HG03558 (cell line): ENCODE data around the gene CTU2.
A peak's percentile ranks its signal among the peaks of the same experiment; 100 is the strongest.

Source experiments
- ATAC-seq: cut with Tn5 transposase; IDR thresholded peaks from one replicate; pipeline ENCODE4 v1.9.1; 2021; ENCODE audit warnings: moderate number of reproducible peaks; ENCODE audit not compliant: unreplicated experiment; ENCODE audit errors: extremely low read depth

CTU2 gene

GRCh38 chr16:88681084-88681680 is 25.1 kb upstream of the CTU2 start:
- no peak for ATAC-seq

- no peak for ATAC-seq
These were observed 24.4 kb upstream of the CTU2 start for GRCh38 chr16:88681709-88682451.

- no peak for ATAC-seq
These were observed 21.6 kb upstream of the CTU2 start for GRCh38 chr16:88684569-88685155.

GRCh38 chr16:88685156-88686061 is 20.9 kb upstream of the CTU2 start:
- ATAC-seq, result no peak

GRCh38 chr16:88686062-88686438 is 20.3 kb upstream of the CTU2 start:
- ATAC-seq, result peak; percentile 6

GRCh38 chr16:88686439-88687253 is 19.7 kb upstream of the CTU2 start, which contains the start of gene SNAI3:
Gene SNAI3, minus strand, starts transcription at chr16:88686507. Its CDS starts 101 bp downstream, at chr16:88686406.
- ATAC-seq, result peak; percentile 47

- no peak for ATAC-seq
These were observed 19.1 kb upstream of the CTU2 start for GRCh38 chr16:88687254-88687576.

GRCh38 chr16:88687676-88688012 is 18.7 kb upstream of the CTU2 start:
- no peak for ATAC-seq

GRCh38 chr16:88688013-88688778 is 18.1 kb upstream of the CTU2 start:
- ATAC-seq, result no peak

GRCh38 chr16:88690341-88691128 is 15.8 kb upstream of the CTU2 start:
- no peak for ATAC-seq

- no peak for ATAC-seq
These were observed 15.0 kb upstream of the CTU2 start for GRCh38 chr16:88691129-88691813.

GRCh38 chr16:88691924-88692560 is 14.3 kb upstream of the CTU2 start:
- ATAC-seq, result no peak

- ATAC-seq, result no peak
These were observed 13.4 kb upstream of the CTU2 start for GRCh38 chr16:88692861-88693260.

GRCh38 chr16:88693420-88694177 is 12.7 kb upstream of the CTU2 start:
- no peak for ATAC-seq

- no peak for ATAC-seq
These were observed 11.8 kb upstream of the CTU2 start for GRCh38 chr16:88694221-88695087.

GRCh38 chr16:88695218-88695617 is 11.1 kb upstream of the CTU2 start:
- ATAC-seq, result no peak
